SK-N-SH treated with all-trans-retinoic acid at 6 μM for 48 hours (cell line): ENCODE data around the gene OVOL3.

ENCODE experiments used
- CSDC2 ChIP-seq: fragments of 250-450 bp; sonication (Bioruptor Pico); IDR thresholded peaks from 2 replicates; pipeline ENCODE4 v1.5.0; 2020; ENCODE audit warnings: mild to moderate bottlenecking, moderate library complexity
- OSR1 ChIP-seq: fragments of 250-450 bp; sonication (Bioruptor Pico); IDR thresholded peaks from 2 replicates; pipeline ENCODE4 v1.8.0; 2022; ENCODE audit warnings: moderate library complexity, mild to moderate bottlenecking, inconsistent platforms
- PPARA ChIP-seq: fragments of 250-450 bp; sonication (Bioruptor Pico); IDR thresholded peaks from 2 replicates; pipeline ENCODE4 v1.5.0; 2020; ENCODE audit warnings: mild to moderate bottlenecking, borderline replicate concordance
- ZFP3 ChIP-seq: fragments of 250-450 bp; sonication (Bioruptor Pico); IDR thresholded peaks from 2 replicates; pipeline ENCODE4 v1.5.0; 2020; ENCODE audit warnings: mild to moderate bottlenecking, moderate library complexity
- TF ChIP-seq, protein P1 (sequence below): fragments of 250-450 bp; sonication (Bioruptor Pico); IDR thresholded peaks from 2 replicates; pipeline ENCODE4 v1.8.0; 2020; ENCODE audit warnings: mild to moderate bottlenecking, moderate library complexity, borderline replicate concordance
- TF ChIP-seq, protein P2 (sequence below): fragments of 250-450 bp; sonication (Bioruptor Pico); IDR thresholded peaks from 2 replicates; pipeline ENCODE4 v1.8.0; 2021; ENCODE audit warnings: low read depth, mild to moderate bottlenecking, moderate library complexity, borderline replicate concordance

GRCh38 chr19:36153126-36153525, 42.2 kb downstream of the OVOL3 start:
- TF ChIP-seq, protein P1, sequence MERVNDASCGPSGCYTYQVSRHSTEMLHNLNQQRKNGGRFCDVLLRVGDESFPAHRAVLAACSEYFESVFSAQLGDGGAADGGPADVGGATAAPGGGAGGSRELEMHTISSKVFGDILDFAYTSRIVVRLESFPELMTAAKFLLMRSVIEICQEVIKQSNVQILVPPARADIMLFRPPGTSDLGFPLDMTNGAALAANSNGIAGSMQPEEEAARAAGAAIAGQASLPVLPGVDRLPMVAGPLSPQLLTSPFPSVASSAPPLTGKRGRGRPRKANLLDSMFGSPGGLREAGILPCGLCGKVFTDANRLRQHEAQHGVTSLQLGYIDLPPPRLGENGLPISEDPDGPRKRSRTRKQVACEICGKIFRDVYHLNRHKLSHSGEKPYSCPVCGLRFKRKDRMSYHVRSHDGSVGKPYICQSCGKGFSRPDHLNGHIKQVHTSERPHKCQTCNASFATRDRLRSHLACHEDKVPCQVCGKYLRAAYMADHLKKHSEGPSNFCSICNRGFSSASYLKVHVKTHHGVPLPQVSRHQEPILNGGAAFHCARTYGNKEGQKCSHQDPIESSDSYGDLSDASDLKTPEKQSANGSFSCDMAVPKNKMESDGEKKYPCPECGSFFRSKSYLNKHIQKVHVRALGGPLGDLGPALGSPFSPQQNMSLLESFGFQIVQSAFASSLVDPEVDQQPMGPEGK (CRISPR knock-in tag): no peak
- TF ChIP-seq OSR1 (no peak), ZFP3 (no peak), PPARA (CRISPR knock-in tag) (no peak), CSDC2 (no peak)
- TF ChIP-seq, protein P2, sequence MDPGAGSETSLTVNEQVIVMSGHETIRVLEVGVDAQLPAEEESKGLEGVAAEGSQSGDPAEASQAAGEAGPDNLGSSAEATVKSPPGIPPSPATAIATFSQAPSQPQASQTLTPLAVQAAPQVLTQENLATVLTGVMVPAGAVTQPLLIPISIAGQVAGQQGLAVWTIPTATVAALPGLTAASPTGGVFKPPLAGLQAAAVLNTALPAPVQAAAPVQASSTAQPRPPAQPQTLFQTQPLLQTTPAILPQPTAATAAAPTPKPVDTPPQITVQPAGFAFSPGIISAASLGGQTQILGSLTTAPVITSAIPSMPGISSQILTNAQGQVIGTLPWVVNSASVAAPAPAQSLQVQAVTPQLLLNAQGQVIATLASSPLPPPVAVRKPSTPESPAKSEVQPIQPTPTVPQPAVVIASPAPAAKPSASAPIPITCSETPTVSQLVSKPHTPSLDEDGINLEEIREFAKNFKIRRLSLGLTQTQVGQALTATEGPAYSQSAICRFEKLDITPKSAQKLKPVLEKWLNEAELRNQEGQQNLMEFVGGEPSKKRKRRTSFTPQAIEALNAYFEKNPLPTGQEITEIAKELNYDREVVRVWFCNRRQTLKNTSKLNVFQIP (CRISPR knock-in tag): no peak
